NCI-H748 (cell line): ENCODE results near the gene RBCK1.
"Not testable (repeated sequence)": the region's sequence is repeated elsewhere in the genome, so short reads cannot be mapped to it uniquely, and the experiment has no call there.

ENCODE experiments used
- DNase-seq: peaks from one replicate; lab custom pipeline; 2025; ENCODE audit not compliant: unreplicated experiment; lab: John Stamatoyannopoulos, UW

Gene RBCK1

DNA sequence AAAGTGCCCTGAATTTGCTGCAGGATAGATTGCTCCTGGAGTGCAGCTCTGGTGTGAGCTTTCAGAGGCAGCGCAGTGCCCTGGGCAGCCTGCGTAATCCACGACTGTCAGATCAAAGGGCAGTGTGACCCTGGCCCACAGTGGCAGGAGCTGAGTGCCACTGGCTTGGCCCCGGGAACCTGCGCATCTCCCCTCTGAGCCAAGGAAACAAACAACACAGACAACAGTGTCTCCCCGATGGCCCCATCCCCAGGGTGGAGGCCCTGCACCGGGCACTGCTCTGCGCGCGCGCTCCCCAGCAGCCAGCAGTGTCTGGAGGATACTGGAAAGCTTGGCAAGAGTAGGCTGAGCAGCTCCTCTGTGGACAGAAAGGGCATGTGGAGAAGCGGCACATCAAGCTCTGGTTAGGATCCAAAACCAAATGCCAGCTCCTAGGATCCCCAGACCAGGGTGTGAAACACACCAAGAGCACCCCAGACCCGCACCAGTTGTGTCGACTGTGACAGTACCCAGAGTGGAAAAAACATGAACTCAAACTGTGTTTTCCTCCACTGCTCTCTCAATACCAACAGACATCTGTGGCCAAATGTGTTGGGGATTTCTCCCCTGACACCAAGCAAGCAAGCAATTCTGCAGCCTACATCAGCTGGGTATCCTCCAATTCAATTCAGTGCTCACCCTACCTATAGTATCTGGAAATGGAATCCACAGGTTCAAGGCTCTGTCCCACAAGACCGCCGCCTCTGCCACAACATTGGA is 26.7 kb downstream of the RBCK1 start:
- DNase-seq = no peak

DNA sequence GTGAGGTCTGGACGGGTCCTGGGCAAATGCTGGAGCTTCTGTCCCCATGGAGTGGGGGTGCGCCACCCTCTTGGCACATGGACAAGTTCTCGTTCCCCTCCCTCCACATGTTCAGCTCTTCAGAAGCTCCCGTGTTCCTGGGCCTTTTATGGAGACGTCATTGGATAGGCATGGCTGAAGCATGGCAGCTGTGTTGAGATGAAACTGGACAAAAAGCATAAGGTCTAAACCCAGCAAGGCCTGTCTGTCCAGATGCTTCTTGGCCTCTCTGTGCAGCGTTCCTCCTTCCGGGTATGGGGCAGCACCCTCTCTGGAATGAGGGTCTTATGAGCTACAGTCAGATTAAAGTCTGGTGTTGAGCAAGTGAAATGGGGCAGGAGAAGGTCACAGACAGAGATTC is 27.5 kb downstream of the RBCK1 start:
- no peak for DNase-seq

GRCh38 chr20:436476-436875 is 28.4 kb downstream of the RBCK1 start:
- no peak for DNase-seq

GRCh38 chr20:437787-438486 is 29.8 kb downstream of the RBCK1 start:
- no peak for DNase-seq

GRCh38 chr20:438571-439469 is 30.7 kb downstream of the RBCK1 start:
- no peak for DNase-seq

DNA sequence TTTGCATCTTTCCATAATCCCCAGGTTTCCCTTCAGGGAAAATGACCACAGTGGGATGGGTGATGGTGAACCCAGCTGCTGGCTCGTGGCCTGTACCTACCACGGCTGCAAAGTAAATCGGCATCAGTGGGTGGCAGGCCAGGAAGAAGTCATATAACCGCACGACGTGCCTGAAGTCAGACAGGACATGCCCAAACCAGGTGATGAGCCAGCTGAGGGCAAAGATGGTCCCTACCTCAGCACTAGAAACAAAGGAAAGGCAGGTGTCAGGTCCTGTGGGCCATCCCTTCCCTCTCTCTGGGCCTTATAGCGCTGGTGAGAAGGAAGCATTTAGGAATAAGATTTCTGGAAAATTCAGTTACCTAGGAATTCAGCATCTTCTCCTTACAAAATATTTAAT is 32.0 kb downstream of the RBCK1 start:
- no peak for DNase-seq

DNA sequence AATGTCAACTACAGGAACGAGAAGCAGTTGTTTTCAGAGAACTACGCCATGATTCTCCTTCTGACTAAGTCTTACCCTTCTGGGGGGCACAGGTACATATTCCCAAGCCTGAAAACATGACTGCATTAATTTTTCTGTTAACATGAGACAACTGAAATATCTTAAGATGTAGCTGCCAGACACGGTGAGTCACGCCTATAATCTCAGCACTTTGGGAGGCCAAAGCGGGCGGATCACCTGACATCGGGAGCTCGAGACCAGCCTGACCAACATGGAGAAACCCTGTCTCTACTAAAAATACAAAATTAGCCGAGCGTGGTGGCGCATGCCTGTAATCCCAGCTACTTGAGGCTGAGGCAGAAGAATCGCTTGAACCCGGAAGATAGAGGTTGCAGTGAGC is 32.5 kb downstream of the RBCK1 start:
- no peak for DNase-seq

DNA sequence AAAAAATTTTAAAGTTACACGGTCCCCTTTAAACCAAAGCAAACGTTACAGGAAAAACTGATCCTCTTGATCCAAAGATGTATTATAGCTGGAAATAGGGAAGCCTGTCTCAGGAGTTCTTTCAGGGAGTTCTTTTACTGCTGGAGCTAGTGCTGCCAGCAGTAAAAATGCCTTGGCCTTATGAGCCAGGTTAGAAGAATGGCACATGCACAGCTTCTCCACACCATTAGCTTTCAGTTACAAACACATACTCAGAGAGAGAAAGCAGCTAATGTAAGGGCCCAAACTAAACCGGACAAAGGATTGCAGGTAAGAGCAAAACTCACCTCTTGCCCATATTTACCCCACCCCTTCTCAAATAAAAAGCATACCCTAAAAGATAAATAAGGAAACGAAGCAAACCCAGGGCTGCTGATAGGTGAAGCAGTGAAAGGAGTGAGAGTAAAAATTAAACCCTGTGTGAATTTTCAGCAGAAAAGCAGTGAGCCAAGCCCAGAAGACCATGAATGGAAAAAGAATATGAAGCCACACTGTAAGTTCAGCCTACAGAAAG is 35.2 kb downstream of the RBCK1 start:
- DNase-seq = no peak

- DNase-seq = no peak
Measured at GRCh38 chr20:444117-444516, 36.0 kb downstream of the RBCK1 start.

DNA sequence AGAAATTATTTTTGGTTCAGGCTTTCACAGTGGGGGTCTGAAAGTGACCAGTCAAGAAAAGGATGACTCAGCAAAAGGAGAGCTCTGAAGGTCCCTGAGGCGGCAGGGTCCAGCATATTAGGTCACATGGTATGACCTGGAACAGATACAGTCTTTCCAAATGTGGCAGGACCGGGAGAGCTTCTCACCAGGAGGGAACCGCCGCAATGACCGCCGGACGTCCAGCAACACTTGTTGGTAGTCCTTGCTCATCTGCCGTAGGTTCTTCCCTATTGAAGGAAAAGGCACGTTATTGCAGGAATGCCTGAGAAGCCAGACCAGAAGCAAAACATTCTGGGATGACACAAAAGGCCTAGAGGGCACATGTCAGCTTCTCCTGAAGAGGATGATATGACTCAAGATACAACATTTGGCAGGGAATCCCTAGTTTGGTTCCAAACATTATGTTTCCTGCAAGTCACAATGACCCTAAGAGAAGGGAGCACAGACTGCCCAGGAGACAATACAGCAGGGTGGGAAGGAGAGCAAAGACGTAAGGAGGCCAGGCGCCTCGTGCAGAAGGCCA is 36.8 kb downstream of the RBCK1 start:
- no peak for DNase-seq

- peak; percentile 23 for DNase-seq
Measured at GRCh38 chr20:445514-446336, 37.6 kb downstream of the RBCK1 start.

- DNase-seq = not testable (repeated sequence)
Measured at GRCh38 chr20:452021-452420, 43.9 kb downstream of the RBCK1 start.

GRCh38 chr20:454951-455350 is 46.9 kb downstream of the RBCK1 start:
- DNase-seq = no peak

DNA sequence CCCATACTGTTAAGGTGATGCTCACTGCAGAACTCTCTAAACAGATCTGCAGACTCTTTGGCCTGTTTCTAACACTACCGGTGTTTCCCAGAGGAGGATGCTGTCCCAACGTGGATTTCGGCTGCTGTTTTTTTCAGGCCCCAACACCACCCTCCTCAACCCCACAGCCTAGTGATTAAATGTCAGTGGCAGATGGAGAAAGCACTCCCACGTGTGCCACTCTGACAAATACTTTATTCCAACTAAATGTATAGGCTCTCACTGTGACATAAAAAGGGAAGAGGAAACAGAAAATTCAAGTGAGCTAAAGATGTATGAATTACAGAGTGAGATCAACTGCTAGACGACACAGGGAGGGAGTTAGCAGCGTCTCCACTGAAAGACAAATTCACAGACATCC is 50.7 kb downstream of the RBCK1 start:
- no peak for DNase-seq

DNA sequence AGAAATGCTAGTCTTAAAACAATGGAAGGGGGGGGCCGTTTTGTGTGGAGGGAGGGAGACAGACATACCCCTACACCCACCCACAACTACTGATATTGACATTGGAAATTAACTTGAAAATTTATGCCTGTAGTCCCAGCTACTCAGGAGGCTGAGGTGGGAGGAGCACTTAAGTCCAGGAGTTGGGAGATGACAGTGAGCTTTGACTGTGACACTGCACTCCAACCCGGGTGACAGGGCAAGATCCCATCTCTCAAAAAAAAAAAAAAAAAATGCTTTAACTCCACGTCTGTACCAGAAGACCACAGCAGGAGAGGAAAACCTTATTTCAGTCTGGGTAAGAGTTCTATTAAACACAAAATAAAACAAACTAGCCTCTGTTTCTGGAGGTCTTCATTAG is 52.1 kb downstream of the RBCK1 start:
- no peak for DNase-seq

DNA sequence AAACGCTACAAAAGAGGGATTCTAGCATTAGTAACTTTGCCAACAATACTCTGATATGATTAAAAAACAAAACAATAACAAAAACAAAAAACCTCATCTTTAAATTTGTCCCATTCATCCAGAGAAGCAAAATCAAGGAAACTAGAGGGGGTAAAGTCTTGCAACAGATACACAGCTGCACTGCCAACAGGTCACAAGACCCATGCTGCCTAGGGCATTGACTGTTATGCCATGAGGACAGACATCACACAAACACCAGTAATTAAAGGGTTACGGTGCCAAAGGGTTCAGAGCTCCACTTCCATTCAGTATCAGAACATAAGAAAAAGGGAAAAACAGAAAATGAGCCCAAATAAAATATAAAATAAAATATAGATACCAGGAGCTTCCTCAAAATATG is 52.6 kb downstream of the RBCK1 start:
- DNase-seq = no peak

DNA sequence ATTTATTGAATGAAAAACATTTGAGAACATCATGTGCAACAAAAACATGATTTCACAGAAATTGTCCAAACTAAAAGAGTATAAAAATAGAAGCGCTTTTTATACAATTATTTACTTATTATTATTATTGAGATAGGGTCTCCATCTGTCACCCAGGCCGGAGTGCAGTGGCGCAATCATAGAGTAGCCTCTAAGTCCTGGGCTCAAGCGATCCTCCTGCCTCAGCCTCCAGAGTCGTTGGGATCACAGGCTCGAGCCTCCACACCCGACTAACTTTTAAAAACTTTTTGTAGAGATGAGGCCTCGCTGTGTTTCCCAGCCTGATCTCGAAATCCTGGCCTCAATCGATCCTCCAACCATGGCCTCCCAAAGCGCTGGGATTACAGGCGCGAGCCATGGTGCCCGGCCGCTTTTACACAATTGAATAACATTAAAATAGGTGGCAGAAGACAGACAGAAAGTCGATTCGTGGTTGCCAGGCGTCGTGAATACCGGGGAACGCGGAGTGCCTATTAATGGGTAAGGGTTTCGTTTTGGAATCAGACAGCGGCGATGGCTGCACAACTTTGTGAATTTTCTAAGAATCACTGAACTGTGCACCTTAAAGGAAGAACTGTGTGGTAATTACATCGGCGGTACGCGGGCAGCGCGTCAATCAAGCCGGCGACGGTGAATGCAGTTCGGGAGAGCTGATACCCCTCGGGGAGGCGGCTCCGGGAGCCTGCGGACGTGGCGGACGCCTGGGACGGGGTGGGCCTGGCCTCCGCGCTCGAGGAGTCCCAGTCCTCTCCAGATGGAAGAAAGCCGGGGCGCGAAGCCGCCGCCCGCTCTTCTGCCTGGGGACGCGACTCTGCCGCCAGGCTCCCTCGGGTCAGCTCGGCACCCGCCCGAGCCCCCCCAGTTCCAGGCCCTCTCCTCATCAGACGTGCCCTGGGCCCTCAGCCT is 53.4 kb downstream of the RBCK1 start:
- DNase-seq = peak; percentile 81

GRCh38 chr20:462199-462991 is 54.3 kb downstream of the RBCK1 start, which contains the start of gene TBC1D20:
Gene TBC1D20 (minus strand): TSS chr20:462533. CDS start chr20:462405, 128 bp downstream.
- peak; percentile 96 for DNase-seq
